OCI-LY7 (cell line): ENCODE results near the gene TRHDE. TPM values are rescaled to one million over a fixed set of nuclear protein-coding genes. Genes with fewer than 3 reads are reported as not detected.

ENCODE experiments used
- BruUV-seq: library from RNA; stranded (reverse); fragments of 400-500 nt; replicated peaks from 2 replicates; lab custom pipeline; 2021; lab: Mats Ljungman, UMichigan
- CTCF ChIA-PET: fragments of 300-600 bp; sonication (Branson Sonifier 250); formaldehyde crosslinking; loops from one replicate; lab custom pipeline; 2022; ENCODE audit warnings: antibody characterized with exemption; ENCODE audit not compliant: unreplicated experiment; lab: Charles Lee
- POLR2A ChIA-PET: fragments of 300-600 bp; sonication (Branson Sonifier 250); formaldehyde crosslinking; loops from one replicate; lab custom pipeline; 2022; ENCODE audit warnings: antibody characterized with exemption; lab: Charles Lee
- DNase-seq: peaks from one replicate; pipeline ENCODE4 v3.0.0-alpha.2; 2015; ENCODE audit warnings: low spot score
- H2AFZ ChIP-seq: fragments of 200-600 bp; sonication (generic), shearing (Covaris generic); 2 replicates; pipeline ENCODE4 v1.6.1; 2014; ENCODE audit warnings: mild to moderate bottlenecking, antibody characterized with exemption, low read length, moderate library complexity
- H3K27ac ChIP-seq: fragments of 200-600 bp; sonication (generic); 2 replicates; pipeline ENCODE4 v1.5.1; 2014; ENCODE audit warnings: mixed run types, low read depth, mild to moderate bottlenecking, moderate library complexity, low read length, inconsistent platforms; ENCODE audit not compliant: poor library complexity, severe bottlenecking
- H3K36me3 ChIP-seq: fragments of 200-600 bp; sonication (generic); 2 replicates; pipeline ENCODE4 v1.6.1; 2014; ENCODE audit warnings: mild to moderate bottlenecking, antibody characterized with exemption, low read length, moderate library complexity, mixed read lengths; ENCODE audit not compliant: insufficient read depth
- H3K4me1 ChIP-seq: fragments of 200-600 bp; sonication (generic); 2 replicates; pipeline ENCODE4 v1.5.1; 2014; ENCODE audit warnings: mild to moderate bottlenecking, low read length; ENCODE audit not compliant: insufficient read depth, poor library complexity, severe bottlenecking
- H3K4me2 ChIP-seq: fragments of 200-600 bp; sonication (generic); 2 replicates; pipeline ENCODE4 v1.6.1; 2014; ENCODE audit warnings: mild to moderate bottlenecking, low read length
- H3K4me3 ChIP-seq: fragments of 200-600 bp; sonication (generic); 2 replicates; pipeline ENCODE4 v1.5.1; 2014; ENCODE audit warnings: mild to moderate bottlenecking, low read depth, low read length; ENCODE audit not compliant: poor library complexity, severe bottlenecking
- H3K79me2 ChIP-seq: fragments of 200-600 bp; sonication (generic); 2 replicates; pipeline ENCODE4 v1.6.1; 2016; ENCODE audit warnings: low read depth, mild to moderate bottlenecking, low read length, moderate library complexity, mixed read lengths; ENCODE audit not compliant: insufficient read depth
- H3K9me2 ChIP-seq: fragments of 200-600 bp; sonication (generic); 2 replicates; pipeline ENCODE4 v1.6.1; 2016; ENCODE audit warnings: mild to moderate bottlenecking, low read length, mixed read lengths; ENCODE audit not compliant: insufficient read depth
- H3K9me3 ChIP-seq: fragments of 200-600 bp; sonication (generic); 2 replicates; pipeline ENCODE4 v1.6.1; 2014; ENCODE audit warnings: mild to moderate bottlenecking, mixed run types, low read length, mixed read lengths
- H4K20me1 ChIP-seq: fragments of 200-600 bp; sonication (generic); 2 replicates; pipeline ENCODE4 v1.6.1; 2014; ENCODE audit warnings: mild to moderate bottlenecking, antibody characterized with exemption, low read length, moderate library complexity, mixed read lengths; ENCODE audit not compliant: insufficient read depth
- CTCF ChIP-seq: fragments of 200-600 bp; sonication (generic); conservative IDR thresholded peaks from 2 replicates; pipeline ENCODE4 v1.5.1; 2014; ENCODE audit warnings: mild to moderate bottlenecking, antibody characterized with exemption, low read length, moderate library complexity, mixed read lengths
- EZH2phosphoT487 ChIP-seq: fragments of 200-600 bp; sonication (generic); IDR thresholded peaks from 2 replicates; pipeline ENCODE4 v1.6.1; 2018; ENCODE audit warnings: low read depth, borderline replicate concordance, mild to moderate bottlenecking, mixed run types, antibody characterized with exemption, low read length, moderate library complexity, mixed read lengths
- intact Hi-C: fragments of 100-400 bp; cut with micrococcal nuclease; formaldehyde crosslinking; loops from one replicate; pipeline ENCODE4 v1.10.0; 2022; ENCODE audit not compliant: unreplicated experiment
- total RNA-seq, 2 experiments: library from RNA; depleted of rRNA in 1 of 2; stranded (reverse); fragments of >200 nt in 1 of 2; shearing (Covaris generic) in 1 of 2; gene quantifications; 2 replicates each; pipeline ENCODE4 v1.2.3, GENCODE V29; 2014 to 2022

Gene TRHDE
- total RNA-seq, 2 experiments from 2014 or later: not detected

- TF ChIP-seq EZH2phosphoT487: no peak
- no peak for TF ChIP-seq CTCF
- no peak overlapping the region for H3K4me2 ChIP-seq
- no peak overlapping the region for H3K27ac ChIP-seq
- BruUV-seq: no TSS peak
- no peak overlapping the region for H3K4me3 ChIP-seq
- no peak overlapping the region for H2AFZ ChIP-seq
- no peaks in the 10 kb centered on the region for H3K9me3 ChIP-seq
- H3K36me3 ChIP-seq: no peaks in the 10 kb centered on the region
- no peaks in the 10 kb centered on the region for H3K79me2 ChIP-seq
- ChIA-PET CTCF (no interaction called here), POLR2A (no interaction called here)
- intact Hi-C loops: no loop called here
- H3K9me2 ChIP-seq: no peaks in the 10 kb centered on the region
- DNase-seq: no peak
- H3K4me1 ChIP-seq: no peaks in the 10 kb centered on the region
- H4K20me1 ChIP-seq: no peaks in the 10 kb centered on the region
Observed at GRCh38 chr12:72444566-72444965, 172.4 kb downstream of the TRHDE start.

GRCh38 chr12:72448089-72448488 is 175.9 kb downstream of the TRHDE start:
- Histone ChIP-seq H3K4me3 (no peak overlapping the region), H3K4me1 (no peaks in the 10 kb centered on the region), H3K79me2 (no peaks in the 10 kb centered on the region), H3K36me3 (no peaks in the 10 kb centered on the region), H3K9me2 (no peaks in the 10 kb centered on the region), H3K9me3 (no peaks in the 10 kb centered on the region), H3K4me2 (no peak overlapping the region), H4K20me1 (no peaks in the 10 kb centered on the region), H3K27ac (no peak overlapping the region), H2AFZ (no peak overlapping the region)
- POLR2A ChIA-PET: no interaction called here
- intact Hi-C loops: no loop called here
- CTCF ChIA-PET: no interaction called here
- DNase-seq: no peak
- no TSS peak for BruUV-seq
- no peak for TF ChIP-seq CTCF
- no peak for TF ChIP-seq EZH2phosphoT487

- H3K79me2 ChIP-seq: no peaks in the 10 kb centered on the region
- no peaks in the 10 kb centered on the region for H3K36me3 ChIP-seq
- no peak overlapping the region for H3K4me3 ChIP-seq
- no peaks in the 10 kb centered on the region for H3K9me3 ChIP-seq
- no peak overlapping the region for H3K27ac ChIP-seq
- ChIA-PET POLR2A (no interaction called here), CTCF (no interaction called here)
- intact Hi-C loops: no loop called here
- no peaks in the 10 kb centered on the region for H4K20me1 ChIP-seq
- TF ChIP-seq EZH2phosphoT487 (no peak), CTCF (no peak)
- DNase-seq: no peak
- no TSS peak for BruUV-seq
- H2AFZ ChIP-seq: no peak overlapping the region
- H3K4me2 ChIP-seq: no peak overlapping the region
- no peaks in the 10 kb centered on the region for H3K4me1 ChIP-seq
- H3K9me2 ChIP-seq: no peaks in the 10 kb centered on the region
Observed at GRCh38 chr12:72448805-72449204, 176.6 kb downstream of the TRHDE start.
